Measurements from ENCODE around the gene RNF166. TPM values are rescaled to one million over a fixed set of nuclear protein-coding genes. Genes with fewer than 3 reads are reported as not detected.
A peak's percentile ranks its signal among the peaks of the same experiment; 100 is the strongest.

Gene RNF166
- total RNA-seq, 4 donors from 2014 or later = 23.3 to 33.5 (median 27.5) TPM

DNA sequence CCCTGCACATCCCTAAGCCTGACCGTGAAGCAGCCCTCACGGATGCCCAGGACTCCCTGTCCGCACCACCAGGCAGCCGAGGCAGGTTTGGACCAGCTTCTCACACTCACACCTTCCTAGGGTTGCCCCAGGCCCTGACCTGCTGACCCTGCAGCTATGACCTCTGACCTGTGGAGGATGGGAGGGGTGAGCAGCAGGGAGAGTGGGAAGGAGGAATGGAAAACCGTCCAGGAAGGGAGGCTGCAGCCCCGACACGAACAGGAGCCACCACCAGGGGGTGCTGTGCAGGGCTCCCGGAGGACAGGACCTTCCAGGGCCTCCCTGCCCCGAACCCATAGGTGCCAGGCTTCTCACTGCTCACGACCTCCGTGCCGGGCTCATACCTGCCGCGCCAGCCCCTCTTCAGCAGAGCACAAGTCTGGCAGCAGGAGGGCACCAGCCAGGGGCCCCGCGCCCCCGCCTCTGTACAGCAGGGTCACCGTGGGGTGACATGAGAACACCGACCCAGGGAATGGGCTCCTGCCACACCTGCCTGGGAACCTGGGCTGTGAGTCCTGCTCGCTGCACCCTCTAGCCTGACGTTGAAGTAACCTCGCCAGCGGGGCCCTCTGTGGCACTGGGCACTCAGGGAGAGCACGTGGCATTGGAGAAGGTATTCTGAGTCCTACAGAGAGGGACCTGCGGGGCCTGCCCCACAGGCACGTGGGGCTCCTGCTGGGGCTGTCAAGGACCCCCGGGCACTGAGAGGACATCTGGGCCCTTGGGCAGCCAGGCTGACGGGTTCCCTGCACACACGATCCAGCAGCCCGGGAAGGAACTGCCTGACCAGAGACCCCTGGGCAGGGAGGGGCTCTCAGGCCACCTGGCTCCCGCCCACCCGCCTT, 37.7 kb upstream of the RNF166 start:
- Histone ChIP-seq H3K36me3 (peaks cover 13 to 49% (median 35%) of the 10 kb centered on the region in 4 donors), H3K27ac (replicated peaks in 1 of 4) (peak overlapping the region in 3 of 4 donors; percentile 18 to 84 (median 53)), H3K4me3 (no peak overlapping the region), H3K4me1 (peaks cover 37 to 56% (median 53%) of the 10 kb centered on the region in 4 donors), H3K27me3 (no peaks in the 10 kb centered on the region), H3K9me3 (no peaks in the 10 kb centered on the region)
- WGBS = 85% methylated on average over 7 of the region's 32 CpGs
- TF ChIP-seq, protein P1, sequence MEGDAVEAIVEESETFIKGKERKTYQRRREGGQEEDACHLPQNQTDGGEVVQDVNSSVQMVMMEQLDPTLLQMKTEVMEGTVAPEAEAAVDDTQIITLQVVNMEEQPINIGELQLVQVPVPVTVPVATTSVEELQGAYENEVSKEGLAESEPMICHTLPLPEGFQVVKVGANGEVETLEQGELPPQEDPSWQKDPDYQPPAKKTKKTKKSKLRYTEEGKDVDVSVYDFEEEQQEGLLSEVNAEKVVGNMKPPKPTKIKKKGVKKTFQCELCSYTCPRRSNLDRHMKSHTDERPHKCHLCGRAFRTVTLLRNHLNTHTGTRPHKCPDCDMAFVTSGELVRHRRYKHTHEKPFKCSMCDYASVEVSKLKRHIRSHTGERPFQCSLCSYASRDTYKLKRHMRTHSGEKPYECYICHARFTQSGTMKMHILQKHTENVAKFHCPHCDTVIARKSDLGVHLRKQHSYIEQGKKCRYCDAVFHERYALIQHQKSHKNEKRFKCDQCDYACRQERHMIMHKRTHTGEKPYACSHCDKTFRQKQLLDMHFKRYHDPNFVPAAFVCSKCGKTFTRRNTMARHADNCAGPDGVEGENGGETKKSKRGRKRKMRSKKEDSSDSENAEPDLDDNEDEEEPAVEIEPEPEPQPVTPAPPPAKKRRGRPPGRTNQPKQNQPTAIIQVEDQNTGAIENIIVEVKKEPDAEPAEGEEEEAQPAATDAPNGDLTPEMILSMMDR (IDR thresholded peaks at IDR 0.05) = peak in 2 of 3 experiments; percentile 88
- TF ChIP-seq POLR2A (IDR thresholded peaks at IDR 0.05; ENCODE audit: low read depth) = no peak
- peak in 1 of 2 donors; percentile 54 for TF ChIP-seq POLR2AphosphoS5 (IDR thresholded peaks at IDR 0.05)
- intact Hi-C loops (cut with DNase I) = loop anchor here (2.0 to 10.0 kb wide), 2 partner anchors 41 to 421 kb away; partner anchors contain the start of gene PIEZO1
- DNase-seq (ENCODE audit: extremely low spot score) = no peak

DNA sequence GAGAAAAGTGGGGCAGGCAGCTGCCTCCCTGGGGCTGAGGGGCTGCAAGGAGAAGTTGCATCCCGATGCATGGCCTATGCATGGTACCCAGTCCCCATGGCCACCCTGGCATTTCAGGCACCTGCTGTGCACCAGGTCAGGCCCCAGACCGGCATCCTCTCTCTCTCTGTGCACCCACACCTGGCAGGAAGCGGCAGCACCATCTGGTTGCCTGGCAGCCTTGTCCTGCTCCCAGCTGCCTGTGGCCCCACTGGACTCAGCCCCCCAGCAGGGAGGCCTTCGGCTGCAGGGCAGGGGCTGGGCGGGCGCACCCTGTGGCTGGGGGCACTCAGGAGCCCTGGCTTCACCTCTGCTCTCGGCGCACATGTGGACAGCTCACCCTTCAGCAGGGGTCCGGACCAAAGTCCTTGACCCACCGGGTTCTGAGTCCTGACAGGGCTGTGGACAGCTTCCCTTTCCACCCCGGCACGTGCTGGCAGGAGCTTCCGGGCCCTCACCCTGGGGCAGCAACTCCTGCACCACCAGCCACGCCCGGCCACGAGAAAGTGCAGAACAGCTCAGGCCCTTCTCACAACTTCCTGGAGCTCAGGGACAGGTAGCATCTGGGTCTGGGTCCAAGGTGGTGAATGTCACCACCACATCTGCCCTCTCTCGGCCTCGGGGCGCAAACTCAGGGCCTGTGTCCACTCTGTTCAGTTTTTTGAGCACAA, 36.8 kb upstream of the RNF166 start:
- intact Hi-C loops (cut with DNase I) = loop anchor here (2.0 to 10.0 kb wide), 2 partner anchors 42 to 422 kb away; partner anchors contain the start of gene PIEZO1
- Histone ChIP-seq H3K4me3 (no peak overlapping the region), H3K36me3 (peaks cover 13 to 52% (median 40%) of the 10 kb centered on the region in 4 donors), H3K27ac (replicated peaks in 1 of 4) (no peak overlapping the region), H3K27me3 (no peaks in the 10 kb centered on the region), H3K9me3 (no peaks in the 10 kb centered on the region), H3K4me1 (peaks cover 37 to 55% (median 48%) of the 10 kb centered on the region in 4 donors)
- TF ChIP-seq EP300 (IDR thresholded peaks at IDR 0.05) (no peak), POLR2A (IDR thresholded peaks at IDR 0.05; ENCODE audit: low read depth) (no peak), POLR2AphosphoS5 (IDR thresholded peaks at IDR 0.05) (no peak)
- TF ChIP-seq, protein P1 (IDR thresholded peaks at IDR 0.05) = no peak
- WGBS = 88% methylated on average over 13 of the region's 19 CpGs
- DNase-seq (ENCODE audit: extremely low spot score) = no peak

DNA sequence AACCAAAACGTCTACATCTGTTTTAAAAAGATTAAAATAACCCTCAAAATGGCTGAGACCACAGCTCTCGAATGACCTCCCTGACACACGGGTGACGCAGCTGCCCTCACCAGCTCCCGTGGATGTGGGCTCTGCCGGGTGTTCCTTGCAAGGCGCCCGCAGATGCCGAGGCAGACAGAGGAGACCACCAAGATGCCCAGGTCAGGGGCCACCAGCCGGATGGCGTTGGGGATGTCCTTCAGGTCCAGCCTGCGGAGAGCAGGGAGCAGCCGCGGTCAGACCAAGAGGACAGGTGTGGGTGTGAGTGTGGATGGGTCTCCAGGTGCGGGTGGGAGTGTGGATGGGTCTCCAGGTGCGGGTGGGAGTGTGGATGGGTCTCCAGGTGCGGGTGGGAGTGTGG, 35.2 kb upstream of the RNF166 start:
- Histone ChIP-seq H3K9me3 (no peaks in the 10 kb centered on the region), H3K4me3 (no peak overlapping the region), H3K27ac (replicated peaks in 1 of 4) (no peak overlapping the region), H3K4me1 (peaks cover 32 to 49% (median 43%) of the 10 kb centered on the region in 4 donors), H3K36me3 (peaks cover 13 to 67% (median 56%) of the 10 kb centered on the region in 4 donors), H3K27me3 (no peaks in the 10 kb centered on the region)
- intact Hi-C loops (cut with DNase I) = loop anchor here (10.0 kb wide), 1 partner anchor 423 kb away; no protein-coding TSS in a partner anchor
- 84% methylated on average over 17 of the region's 17 CpGs for WGBS
- DNase-seq (ENCODE audit: extremely low spot score) = no peak
- TF ChIP-seq POLR2A (IDR thresholded peaks at IDR 0.05; ENCODE audit: low read depth) (no peak), EP300 (IDR thresholded peaks at IDR 0.05) (no peak), POLR2AphosphoS5 (IDR thresholded peaks at IDR 0.05) (no peak)
- TF ChIP-seq, protein P1 (IDR thresholded peaks at IDR 0.05) = no peak

DNA sequence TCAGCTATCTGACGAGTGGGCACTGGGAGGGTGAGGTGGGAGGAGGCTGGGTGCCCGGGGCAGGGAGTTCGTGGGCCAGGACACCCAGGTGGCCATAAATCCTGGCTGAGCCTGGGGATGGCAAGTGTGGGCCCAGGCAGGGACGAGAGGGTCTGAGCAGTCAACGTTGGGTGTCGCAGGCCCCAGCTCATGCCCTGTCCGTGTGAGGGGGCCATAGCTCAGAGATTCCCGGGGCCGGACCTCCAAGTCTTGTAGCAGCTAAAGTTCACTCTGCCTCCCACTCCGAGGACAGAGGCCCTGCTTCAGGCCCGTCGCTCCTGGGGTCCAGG, 34.5 kb upstream of the RNF166 start:
- WGBS = 84% methylated on average over 9 of the region's 12 CpGs
- no peak for DNase-seq (ENCODE audit: extremely low spot score)
- no peak overlapping the region for H3K27ac ChIP-seq (replicated peaks in 1 of 4)
- intact Hi-C loops (cut with DNase I) = loop anchor here (10.0 kb wide), 1 partner anchor 424 kb away; no protein-coding TSS in a partner anchor
- H3K9me3 ChIP-seq = no peaks in the 10 kb centered on the region
- H3K27me3 ChIP-seq = no peaks in the 10 kb centered on the region
- peaks cover 25 to 43% (median 36%) of the 10 kb centered on the region in 4 donors for H3K4me1 ChIP-seq
- no peak overlapping the region for H3K4me3 ChIP-seq
- H3K36me3 ChIP-seq = peaks cover 17 to 74% (median 62%) of the 10 kb centered on the region in 4 donors
- TF ChIP-seq, protein P1 (IDR thresholded peaks at IDR 0.05) = no peak
- TF ChIP-seq POLR2A (IDR thresholded peaks at IDR 0.05; ENCODE audit: low read depth) (no peak), EP300 (IDR thresholded peaks at IDR 0.05) (no peak), POLR2AphosphoS5 (IDR thresholded peaks at IDR 0.05) (no peak)

Data from esophagus muscularis mucosa (tissue), 4 donors.